GM19467 (cell line): Measurements from ENCODE around the gene PERM1.
"Not testable (repeated sequence)": the region's sequence is repeated elsewhere in the genome, so short reads cannot be mapped to it uniquely, and the experiment has no call there.

Experiments used
- ATAC-seq: cut with Tn5 transposase; IDR thresholded peaks from one replicate; pipeline ENCODE4 v1.9.1; 2021; ENCODE audit warnings: mild to moderate bottlenecking, moderate library complexity; ENCODE audit not compliant: unreplicated experiment

The PERM1 gene

GRCh38 chr1:981955-982558 is at the start of gene PERM1:
Gene PERM1, minus strand, starts transcription at chr1:982093. Its CDS starts 1,064 bp downstream, at chr1:981029.
- no peak for ATAC-seq

DNA sequence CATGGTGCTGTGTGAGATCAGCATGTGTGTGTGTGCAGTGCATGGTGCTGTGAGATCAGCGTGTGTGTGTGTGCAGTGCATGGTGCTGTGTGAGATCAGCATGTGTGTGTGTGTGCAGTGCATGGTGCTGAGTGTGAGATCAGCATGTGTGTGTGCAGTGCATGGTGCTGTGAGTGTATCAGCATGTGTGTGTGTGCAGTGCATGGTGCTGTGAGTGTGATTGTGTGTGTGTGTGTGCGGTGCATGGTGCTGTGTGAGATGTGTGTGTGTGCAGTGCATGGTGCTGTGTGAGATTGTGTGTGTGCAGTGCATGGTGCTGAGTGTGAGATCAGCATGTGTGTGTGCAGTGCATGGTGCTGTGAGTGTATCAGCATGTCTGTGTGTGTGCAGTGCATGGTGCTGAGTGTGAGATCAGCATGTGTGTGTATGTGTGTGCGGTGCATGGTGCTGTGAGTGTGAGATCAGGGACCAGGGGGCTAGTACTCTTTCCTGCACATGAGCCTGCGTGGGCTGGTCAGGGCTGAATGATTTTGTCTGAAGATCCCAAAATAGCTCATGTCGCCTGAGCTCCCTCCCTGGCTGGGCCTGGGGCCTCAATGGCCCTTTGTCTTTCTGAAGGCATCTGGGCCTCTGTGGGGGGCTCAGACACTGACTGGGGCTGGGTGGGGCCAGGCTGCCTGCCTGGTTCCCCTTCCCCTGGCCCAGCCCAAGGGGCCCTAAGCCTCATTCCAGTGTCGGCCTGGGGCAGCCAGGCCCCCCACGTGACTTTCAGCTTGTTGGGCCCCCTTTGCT is 49.2 kb upstream of the PERM1 start:
- not testable (repeated sequence) for ATAC-seq

DNA sequence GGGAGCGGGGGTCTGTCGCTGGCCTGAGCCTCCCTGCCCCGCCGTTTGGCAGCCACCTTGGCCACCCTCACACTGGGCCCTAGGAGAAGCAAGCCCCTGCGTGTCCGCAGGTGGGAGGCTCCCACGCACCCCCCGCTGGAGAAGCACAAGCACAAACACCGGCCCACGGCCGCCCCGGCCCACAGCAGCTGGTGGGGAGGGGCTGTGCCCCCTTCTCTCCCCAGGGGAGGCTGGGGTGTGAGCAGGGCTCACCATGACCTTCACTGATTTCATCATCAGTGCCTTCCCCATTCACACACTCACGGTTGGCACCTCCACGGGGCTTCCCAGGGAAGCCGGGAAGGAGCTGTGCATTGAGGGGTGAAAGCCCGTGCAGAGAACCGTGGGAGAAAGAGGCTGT is 45.9 kb upstream of the PERM1 start:
- no peak for ATAC-seq

GRCh38 chr1:1026599-1027413 is 44.9 kb upstream of the PERM1 start:
- ATAC-seq: no peak

- ATAC-seq: no peak
These were observed 43.8 kb upstream of the PERM1 start for GRCh38 chr1:1025730-1026129.

GRCh38 chr1:1024771-1025699 is 43.1 kb upstream of the PERM1 start:
- no peak for ATAC-seq

GRCh38 chr1:1024149-1024770 is 42.4 kb upstream of the PERM1 start:
- ATAC-seq: no peak

DNA sequence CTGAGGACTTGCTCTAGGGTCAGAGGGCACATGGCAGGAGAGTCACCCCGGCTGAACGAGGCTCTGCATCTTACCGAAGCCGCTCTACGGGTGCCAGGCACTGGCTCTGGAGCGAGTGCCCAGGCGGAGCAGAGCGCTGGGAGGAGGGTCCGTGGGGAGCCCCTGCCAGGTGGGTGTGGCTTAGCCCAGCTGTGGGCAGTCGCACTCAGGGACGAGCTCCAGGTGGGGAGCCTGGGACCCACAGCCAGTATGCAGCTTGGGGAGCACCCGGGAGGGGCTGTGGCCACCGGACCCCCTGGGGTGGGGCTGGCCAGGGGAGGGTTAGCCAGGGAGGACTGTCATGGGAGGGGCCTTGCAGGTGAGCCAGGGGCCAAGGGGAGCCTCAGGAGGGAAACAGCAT is 41.8 kb upstream of the PERM1 start:
- ATAC-seq: no peak

GRCh38 chr1:1022302-1023009 is 40.6 kb upstream of the PERM1 start:
- ATAC-seq: no peak

- no peak for ATAC-seq
These were observed 40.0 kb upstream of the PERM1 start for GRCh38 chr1:1021920-1022259.

GRCh38 chr1:1021010-1021919 is 39.4 kb upstream of the PERM1 start:
- no peak for ATAC-seq

DNA sequence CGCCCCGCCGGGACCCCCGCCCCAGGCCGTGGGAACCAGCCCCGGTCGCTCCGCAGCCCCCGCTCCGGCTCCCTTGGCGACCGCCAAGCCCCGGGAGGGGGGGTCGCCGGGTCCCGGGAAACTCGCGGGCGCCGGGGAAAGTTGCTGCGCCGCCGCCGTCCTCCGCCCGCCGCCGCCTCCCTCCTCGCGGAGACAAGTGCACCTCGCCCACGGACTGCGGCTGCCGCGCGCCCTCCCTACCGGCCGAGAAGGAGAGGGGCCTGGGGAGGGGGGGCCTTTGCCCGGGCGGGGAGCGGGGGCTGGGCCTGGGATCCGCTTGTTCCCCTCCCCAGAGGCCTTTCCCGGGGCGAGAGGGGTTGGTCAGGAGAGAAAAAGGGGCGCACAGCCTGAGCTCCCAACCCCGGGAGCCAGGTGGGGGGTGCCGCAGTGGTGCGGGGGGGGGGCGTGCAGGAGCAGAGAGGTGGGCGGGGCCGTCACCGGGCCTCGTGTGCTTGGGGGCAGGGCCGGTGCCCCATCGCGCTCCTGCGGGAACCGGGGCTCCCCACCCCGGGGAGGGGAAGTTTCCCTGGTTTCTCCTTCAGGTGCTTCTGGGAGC is 38.6 kb upstream of the PERM1 start:
- peak; percentile 13 for ATAC-seq

GRCh38 chr1:1020000-1020404 is 38.1 kb upstream of the PERM1 start, which contains the start of gene AGRN:
Gene AGRN, plus strand, starts transcription at chr1:1020120. Its CDS starts 53 bp downstream, at chr1:1020173.
- peak; percentile 32 for ATAC-seq

DNA sequence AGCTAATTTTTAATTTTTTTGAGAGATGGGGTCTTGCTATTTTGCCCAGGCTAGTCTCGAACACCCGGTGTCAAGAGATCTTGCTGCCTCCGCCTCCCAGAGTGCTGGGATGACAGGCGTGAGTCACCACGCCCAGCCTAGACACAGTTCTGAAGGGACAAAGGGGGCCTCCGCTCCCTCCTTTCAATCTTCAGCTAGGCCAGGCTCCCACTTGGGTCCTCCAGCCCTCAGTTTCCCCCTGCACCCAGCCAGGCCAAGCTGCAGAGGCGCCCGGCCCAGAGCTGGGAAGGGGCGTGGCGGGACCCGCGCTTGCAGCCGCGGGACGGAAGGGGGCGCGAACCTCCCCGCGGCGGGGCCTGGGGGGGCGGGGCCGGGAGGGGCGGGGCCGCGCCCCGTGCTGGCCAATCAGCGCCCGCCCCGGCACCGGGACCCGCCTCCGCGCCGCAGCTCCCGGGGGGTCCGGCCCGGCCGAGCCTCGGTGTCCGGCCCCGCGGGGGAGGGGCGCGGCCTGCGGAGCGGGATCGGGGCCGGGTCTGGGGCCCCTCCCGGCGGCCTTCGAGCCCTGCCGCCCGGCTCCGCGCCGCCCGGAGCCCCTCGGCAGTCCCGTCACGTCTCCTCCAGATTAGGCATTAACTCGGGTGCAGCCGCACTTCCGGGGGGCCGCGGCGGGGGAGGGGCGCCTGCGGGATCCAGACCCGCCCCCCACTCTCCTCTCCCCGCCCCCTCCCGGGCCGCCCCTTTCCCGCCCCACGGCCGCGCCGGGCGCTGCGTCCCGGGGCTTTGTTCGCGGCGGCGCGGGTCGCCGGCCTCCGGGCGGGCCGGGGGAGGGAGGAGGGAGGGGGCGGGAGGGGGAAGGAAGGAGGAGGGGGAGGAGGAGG is 37.5 kb upstream of the PERM1 start:
- ATAC-seq: peak; percentile 62

DNA sequence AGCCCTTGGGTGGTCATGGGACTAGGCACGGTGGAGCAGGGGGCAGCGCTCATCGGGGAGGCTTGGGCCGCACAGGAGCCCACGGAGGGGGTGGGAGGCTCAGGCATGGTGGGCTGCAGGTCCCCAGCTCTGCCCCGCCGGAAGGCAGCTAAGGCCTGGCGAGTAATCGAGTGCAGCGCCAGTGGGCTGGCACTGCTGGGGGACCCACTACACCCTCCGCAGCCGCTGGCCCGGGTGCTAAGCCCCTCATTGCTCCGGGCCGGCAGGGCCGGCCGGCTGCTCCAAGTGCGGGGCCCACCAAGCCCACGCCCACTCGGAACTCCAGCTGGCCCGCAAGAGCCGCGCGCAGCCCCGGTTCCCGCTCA is 36.4 kb upstream of the PERM1 start:
- ATAC-seq: not testable (repeated sequence)

DNA sequence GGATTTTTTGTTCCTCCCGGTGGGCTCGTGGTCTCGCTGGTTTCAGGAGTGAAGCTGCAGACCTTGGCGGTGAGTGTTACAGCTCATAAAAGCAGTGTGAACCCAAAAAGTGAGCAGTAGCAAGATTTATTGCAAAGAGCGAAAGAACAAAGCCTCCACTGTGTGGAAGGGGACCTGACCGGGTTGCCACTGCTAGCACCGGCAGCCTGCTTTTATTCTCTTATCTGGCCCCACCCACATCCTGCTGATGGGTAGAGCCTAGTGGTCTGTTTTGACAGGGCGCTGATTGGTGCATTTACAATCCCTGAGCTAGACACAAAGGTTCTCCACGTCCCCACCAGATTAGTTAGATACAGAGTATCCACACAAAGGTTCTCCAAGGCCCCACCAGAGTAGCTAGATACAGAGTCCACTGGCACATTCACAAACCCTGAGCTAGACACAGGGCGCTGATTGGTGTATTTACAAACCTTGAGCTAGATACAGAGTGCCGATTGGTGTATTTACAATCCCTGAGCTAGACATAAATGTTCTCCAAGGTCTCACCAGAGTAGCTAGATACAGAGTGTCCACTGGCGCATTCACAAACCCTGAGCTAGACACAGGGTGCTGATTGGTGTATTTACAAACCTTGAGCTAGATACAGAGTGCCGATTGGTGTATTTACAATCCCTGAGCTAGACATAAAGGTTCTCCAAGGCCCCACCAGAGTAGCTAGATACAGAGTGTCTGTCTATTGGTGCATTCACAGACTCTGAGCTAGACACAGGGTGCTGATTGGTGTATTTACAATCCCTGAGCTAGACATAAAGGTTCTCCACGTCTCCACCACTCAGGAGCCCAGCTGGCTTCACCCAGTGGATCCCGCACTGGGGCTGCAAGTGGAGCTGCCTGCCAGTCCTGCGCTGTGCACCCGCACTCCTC is 35.8 kb upstream of the PERM1 start:
- not testable (repeated sequence) for ATAC-seq
